ENCODE results near the gene SALL3. TPM values are rescaled to one million over a fixed set of nuclear protein-coding genes. Genes with fewer than 3 reads are reported as not detected.

The SALL3 gene
- total and polyA plus RNA-seq, 2 experiments from 2014 or later = 16.9 to 39.8 TPM

DNA sequence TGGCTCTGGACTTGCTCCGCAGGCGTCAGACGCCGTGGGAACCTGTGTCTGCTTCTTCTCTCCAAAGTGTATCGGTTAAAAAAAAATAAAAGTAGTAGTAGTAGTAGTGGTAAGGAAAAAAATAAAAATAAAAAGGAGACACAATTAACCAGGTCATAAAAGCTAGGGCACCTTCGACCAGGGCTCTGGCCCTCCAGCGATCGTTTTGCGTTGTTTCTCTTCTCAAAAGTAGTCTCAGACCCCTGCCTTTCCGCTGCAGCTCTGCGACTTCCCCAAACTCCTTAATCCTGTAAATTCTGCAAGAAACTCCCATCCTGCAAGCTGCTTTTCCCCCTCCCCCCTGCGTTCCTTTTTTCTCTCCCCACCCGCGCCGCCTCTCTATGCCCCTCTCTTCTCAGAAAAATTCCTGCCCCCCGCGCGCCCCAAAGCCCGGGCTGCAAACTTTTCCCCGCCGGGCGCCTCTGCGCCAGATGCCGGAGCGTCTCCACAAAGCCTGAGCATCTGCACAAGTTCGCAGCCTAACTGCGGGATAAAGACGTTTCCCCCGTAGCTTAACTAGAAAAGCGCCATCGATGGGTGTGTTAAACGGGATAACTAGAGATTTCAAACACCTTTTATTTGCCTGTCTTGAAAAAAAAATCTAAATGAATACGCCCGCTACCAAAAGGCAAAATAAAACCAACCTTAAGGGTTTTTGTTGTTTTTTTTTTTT is 1.8 kb upstream of the SALL3 start:
- H3K4me2 ChIP-seq = peak overlapping the region; percentile 82

DNA sequence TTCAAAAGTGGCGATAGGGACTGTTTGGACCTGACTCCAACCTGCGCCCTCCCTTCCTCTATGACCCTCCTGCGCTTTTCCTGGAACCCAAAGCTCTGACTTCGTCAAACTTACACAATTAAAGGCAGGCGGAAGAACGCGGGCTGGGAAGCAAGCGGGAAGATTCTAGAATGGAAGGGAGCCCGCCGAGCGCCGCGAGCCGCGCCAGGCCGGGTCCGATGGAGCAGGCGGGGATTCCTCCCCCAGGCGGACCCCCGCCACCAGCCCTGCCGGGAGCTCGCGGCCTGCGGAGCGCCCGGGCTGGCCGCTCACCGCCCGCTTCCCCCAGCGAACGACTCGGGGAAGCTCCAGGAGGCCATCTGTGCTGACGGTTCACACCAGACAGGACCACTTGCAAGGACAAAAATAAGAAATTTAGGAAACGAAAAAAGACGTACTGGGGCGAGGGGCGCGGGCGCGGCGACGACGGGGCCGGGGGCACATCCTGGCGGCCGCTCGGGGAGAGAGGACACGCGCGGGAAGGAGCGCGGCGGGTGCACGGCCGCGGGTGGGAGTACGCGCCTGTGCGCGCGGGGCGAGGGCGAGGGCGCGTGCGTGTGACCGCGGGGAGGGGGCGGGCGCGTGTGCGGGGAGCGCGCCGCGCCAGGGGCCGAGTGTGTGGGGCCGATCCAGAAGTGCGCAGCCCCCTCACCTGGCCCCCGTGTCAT is 1.1 kb upstream of the SALL3 start:
- peak; percentile 60 for DNase-seq (ENCODE audit: low spot score)
- Histone ChIP-seq H3F3A (replicated peaks; ENCODE audit: low read depth) (peaks cover 26% of the 10 kb centered on the region), H3K9me2 (ENCODE audit: insufficient read depth) (no peaks in the 10 kb centered on the region), H3K36me3 (ENCODE audit: insufficient read depth) (no peaks in the 10 kb centered on the region), H3K4me1 (ENCODE audit: insufficient read depth) (peaks cover 44% of the 10 kb centered on the region), H3K79me2 (replicated peaks; ENCODE audit: insufficient read depth) (peaks cover 18% of the 10 kb centered on the region), H3K27me3 (ENCODE audit: insufficient read depth) (peaks cover 64% of the 10 kb centered on the region), H3K27ac (ENCODE audit: low read depth) (no peak overlapping the region), H2AFZ (no peak overlapping the region; the same call in 1 of the 2 replicates), H3K4me3 (peak overlapping the region; percentile 53), H3K4me2 (peak overlapping the region; percentile 82), H4K20me1 (replicated peaks; ENCODE audit: insufficient read depth) (peaks cover 5% of the 10 kb centered on the region; the same call in 1 of the 2 replicates)
- Mint-ChIP-seq H3K27me3 (ENCODE audit: insufficient read depth, low read depth, poor library complexity) (peaks cover 67% of the 10 kb centered on the region), H3K36me3 (ENCODE audit: low read depth) (peaks cover 5% of the 10 kb centered on the region; the same call in 2 of the 3 replicates), H3K4me3 (peak overlapping the region; percentile 65), H3K9me3 (peaks cover 7% of the 10 kb centered on the region), H3K27ac (no peak overlapping the region), H3K4me1 (peaks cover 50% of the 10 kb centered on the region)
- no peak; the same call in 1 of the 3 replicates for ATAC-seq
- TF ChIP-seq EZH2 (IDR thresholded peaks at IDR 0.05; ENCODE audit: low read depth, unreplicated experiment) (peak; percentile 53), ZNF114 (CRISPR knock-in tag; IDR thresholded peaks at IDR 0.05) (no peak)

More for the DNA sequence above, 1.8 kb upstream of the SALL3 start:
- Mint-ChIP-seq H3K4me3 (peak overlapping the region; percentile 65), H3K27ac (no peak overlapping the region), H3K36me3 (ENCODE audit: low read depth) (peaks cover 5% of the 10 kb centered on the region; the same call in 2 of the 3 replicates), H3K9me3 (peaks cover 10% of the 10 kb centered on the region), H3K27me3 (ENCODE audit: insufficient read depth, low read depth, poor library complexity) (peaks cover 73% of the 10 kb centered on the region), H3K4me1 (peaks cover 52% of the 10 kb centered on the region)
- H3K4me1 ChIP-seq (ENCODE audit: insufficient read depth) = peaks cover 45% of the 10 kb centered on the region
- H2AFZ ChIP-seq = no peak overlapping the region; the same call in 1 of the 2 replicates
- H3K4me3 ChIP-seq = peak overlapping the region; percentile 53
- ATAC-seq = 0 out of 3 replicates have a peak, but pooled peaks have one; percentile 1
- peaks cover 26% of the 10 kb centered on the region for H3F3A ChIP-seq (replicated peaks; ENCODE audit: low read depth)
- H3K36me3 ChIP-seq (ENCODE audit: insufficient read depth) = no peaks in the 10 kb centered on the region
- peaks cover 5% of the 10 kb centered on the region; the same call in 1 of the 2 replicates for H4K20me1 ChIP-seq (replicated peaks; ENCODE audit: insufficient read depth)
- H3K9me2 ChIP-seq (ENCODE audit: insufficient read depth) = no peaks in the 10 kb centered on the region
- H3K79me2 ChIP-seq (replicated peaks; ENCODE audit: insufficient read depth) = peaks cover 15% of the 10 kb centered on the region
- peak; percentile 60 for DNase-seq (ENCODE audit: low spot score)
- TF ChIP-seq ZNF331 (CRISPR knock-in tag; IDR thresholded peaks at IDR 0.05; ENCODE audit: low read depth) (no peak), ZNF114 (CRISPR knock-in tag; IDR thresholded peaks at IDR 0.05) (no peak), EZH2 (IDR thresholded peaks at IDR 0.05; ENCODE audit: low read depth, unreplicated experiment) (peak; percentile 79)
- no peak overlapping the region for H3K27ac ChIP-seq (ENCODE audit: low read depth)
- H3K27me3 ChIP-seq (ENCODE audit: insufficient read depth) = peaks cover 71% of the 10 kb centered on the region

DNA sequence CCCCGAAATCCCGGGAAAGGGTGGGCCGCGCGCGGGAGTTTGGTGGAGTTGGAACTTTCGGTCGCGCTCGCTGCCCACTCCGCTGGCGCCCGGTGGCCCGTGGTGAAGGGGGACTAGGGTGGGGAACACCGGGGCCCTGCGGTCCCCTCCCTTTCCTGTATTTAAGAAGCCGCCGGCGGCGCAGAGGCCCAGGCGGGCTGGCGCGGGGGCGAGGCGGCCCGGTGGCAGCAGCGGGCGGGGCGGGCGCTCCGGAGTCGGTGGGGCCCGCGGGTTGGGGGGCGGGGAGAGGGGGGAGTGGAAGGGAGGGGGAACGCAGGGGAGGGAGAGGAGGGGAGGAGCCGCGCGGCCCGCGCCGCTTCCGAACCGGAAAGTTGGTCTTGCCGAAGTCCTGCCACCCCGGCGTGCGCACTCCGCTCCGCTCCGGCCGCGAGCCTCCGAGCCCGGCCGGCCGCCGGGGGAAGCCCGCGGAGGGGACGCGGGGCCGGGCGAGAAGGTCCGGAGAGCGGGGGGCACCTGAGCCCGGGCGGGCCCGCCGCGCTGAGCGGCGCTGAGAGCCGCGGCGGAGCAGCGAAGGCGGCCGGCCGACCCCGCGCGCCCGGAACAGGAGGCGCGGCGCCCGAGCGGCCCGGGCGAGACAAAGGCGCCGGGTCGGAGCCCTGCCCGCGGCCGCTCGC is 425 bp upstream of the SALL3 start:
- H3K4me1 Mint-ChIP-seq = peaks cover 57% of the 10 kb centered on the region
- peaks cover 57% of the 10 kb centered on the region for H3K27me3 ChIP-seq (ENCODE audit: insufficient read depth)
- DNase-seq (ENCODE audit: low spot score) (peak; percentile 75), ATAC-seq (peak; percentile 5; the same call in 2 of the 3 replicates)
- H3K4me3 ChIP-seq = peak overlapping the region; percentile 53; the same call in 1 of the 2 replicates
- H4K20me1 ChIP-seq (replicated peaks; ENCODE audit: insufficient read depth) = peaks cover 5% of the 10 kb centered on the region; the same call in 1 of the 2 replicates
- peaks cover 62% of the 10 kb centered on the region for H3K27me3 Mint-ChIP-seq (ENCODE audit: insufficient read depth, low read depth, poor library complexity)
- H3K36me3 Mint-ChIP-seq (ENCODE audit: low read depth) = peaks cover 5% of the 10 kb centered on the region; the same call in 2 of the 3 replicates
- H3K9me2 ChIP-seq (ENCODE audit: insufficient read depth) = no peaks in the 10 kb centered on the region
- H3K4me1 ChIP-seq (ENCODE audit: insufficient read depth) = peaks cover 47% of the 10 kb centered on the region
- H3K27ac ChIP-seq (ENCODE audit: low read depth) = no peak overlapping the region
- H3K4me3 Mint-ChIP-seq = no peak overlapping the region
- H3K27ac Mint-ChIP-seq = no peak overlapping the region
- peaks cover 26% of the 10 kb centered on the region for H3F3A ChIP-seq (replicated peaks; ENCODE audit: low read depth)
- H3K9me3 Mint-ChIP-seq = peaks cover 7% of the 10 kb centered on the region
- peak overlapping the region; percentile 82 for H3K4me2 ChIP-seq
- TF ChIP-seq EZH2 (IDR thresholded peaks at IDR 0.05; ENCODE audit: low read depth, unreplicated experiment) (peak; percentile 21), ZNF114 (CRISPR knock-in tag; IDR thresholded peaks at IDR 0.05) (no peak)
- no peaks in the 10 kb centered on the region for H3K36me3 ChIP-seq (ENCODE audit: insufficient read depth)
- no peak overlapping the region for H2AFZ ChIP-seq
- peaks cover 20% of the 10 kb centered on the region for H3K79me2 ChIP-seq (replicated peaks; ENCODE audit: insufficient read depth)

Measured in GM23338 (cell line).